Peyer's patch (tissue), 4 donors: ENCODE measurements around the gene S100A13. TPM values are rescaled to one million over a fixed set of nuclear protein-coding genes. Genes with fewer than 3 reads are reported as not detected.
A peak's percentile ranks its signal among the peaks of the same experiment; 100 is the strongest.

Experiments
- DNase-seq, 3 donors: peaks; one replicate each; pipeline ENCODE4 v3.0.0-alpha.2; 2017 to 2019
- H3K27ac ChIP-seq, 4 donors: fragments of 200-600 bp; sonication (generic); one replicate each; pipeline ENCODE4 v1.5.1; 2016 to 2019
- H3K27me3 ChIP-seq, 2 donors: fragments of 200-600 bp; sonication (generic); one replicate each; pipeline ENCODE4 v1.5.1; 2019
- H3K36me3 ChIP-seq, 3 donors: fragments of 200-600 bp; sonication (generic); one replicate each; pipeline ENCODE4 v1.5.1; 2016 to 2019
- H3K4me1 ChIP-seq, 4 donors: fragments of 200-600 bp; sonication (generic); one replicate each; pipeline ENCODE4 v1.5.1; 2016 to 2019
- H3K4me3 ChIP-seq, 4 donors: fragments of 200-600 bp; sonication (generic); 1 replicate in 3 of 4; 2 replicates in 1 of 4; pipeline ENCODE4 v1.5.1; 2016 to 2019; ENCODE audit warnings: mild to moderate bottlenecking in 1 of 4
- H3K9me3 ChIP-seq, 4 donors: fragments of 200-600 bp; sonication (generic); one replicate each; pipeline ENCODE4 v1.5.1; 2016 to 2019; ENCODE audit warnings: mild to moderate bottlenecking in 1 of 4
- CTCF ChIP-seq, 6 experiments: fragments of 450-650 bp in 4 of 6; fragments of 200-600 bp in 2 of 6; sonication (generic) in 1 of 6; IDR thresholded peaks; one replicate each; pipeline ENCODE4 v1.5.1; 2017 to 2019; ENCODE audit warnings: antibody characterized with exemption in 6 of 6, mild to moderate bottlenecking in 3 of 6, moderate library complexity in 1 of 6
- POLR2A ChIP-seq, 2 donors: fragments of 450-650 bp; IDR thresholded peaks; one replicate each; pipeline ENCODE4 v1.5.1; 2017; ENCODE audit warnings: antibody characterized with exemption in 2 of 2, mild to moderate bottlenecking in 2 of 2, moderate library complexity in 2 of 2
- total RNA-seq, 4 donors: library from RNA; depleted of rRNA; stranded (reverse); fragments of >200 nt; gene quantifications; one replicate each; pipeline ENCODE4 v1.1.0, GENCODE V29; 2016

The S100A13 gene
- total RNA-seq, 4 donors from 2014 or later = 49.5 to 185 (median 52.9) TPM

GRCh38 chr1:153661111-153661708 is 33.9 kb upstream of the S100A13 start:
- peaks cover 0 to 9% (median 0%) of the 10 kb centered on the region in 4 donors for H3K4me1 ChIP-seq
- H3K27me3 ChIP-seq = no peaks in the 10 kb centered on the region
- no peak overlapping the region for H3K4me3 ChIP-seq
- no peak overlapping the region for H3K27ac ChIP-seq
- peak in 1 of 3 donors; percentile 6 for DNase-seq
- H3K36me3 ChIP-seq = peaks cover 0 to 57% (median 0%) of the 10 kb centered on the region in 3 donors
- no peak for TF ChIP-seq CTCF (IDR thresholded peaks at IDR 0.05)
- no peak for TF ChIP-seq POLR2A (IDR thresholded peaks at IDR 0.05)
- H3K9me3 ChIP-seq = no peaks in the 10 kb centered on the region

GRCh38 chr1:153659656-153660055 is 32.4 kb upstream of the S100A13 start:
- no peaks in the 10 kb centered on the region for H3K9me3 ChIP-seq
- H3K27ac ChIP-seq = peak overlapping the region in 1 of 4 donors; percentile 95
- H3K27me3 ChIP-seq = no peaks in the 10 kb centered on the region
- no peak for TF ChIP-seq POLR2A (IDR thresholded peaks at IDR 0.05)
- no peak for TF ChIP-seq CTCF (IDR thresholded peaks at IDR 0.05)
- peak in 1 of 3 donors; percentile 46 for DNase-seq
- peaks cover 0 to 41% (median 0%) of the 10 kb centered on the region in 3 donors for H3K36me3 ChIP-seq
- H3K4me1 ChIP-seq = peaks cover 0 to 9% (median 0%) of the 10 kb centered on the region in 4 donors
- H3K4me3 ChIP-seq = peak overlapping the region; percentile 68 to 89 (median 80)

- no peaks in the 10 kb centered on the region for H3K9me3 ChIP-seq
- no peaks in the 10 kb centered on the region for H3K27me3 ChIP-seq
- TF ChIP-seq CTCF (IDR thresholded peaks at IDR 0.05) = no peak
- no peak for TF ChIP-seq POLR2A (IDR thresholded peaks at IDR 0.05)
- H3K27ac ChIP-seq = peak overlapping the region; percentile 89 to 96 (median 95)
- no peak for DNase-seq
- peaks cover 0 to 36% (median 0%) of the 10 kb centered on the region in 3 donors for H3K36me3 ChIP-seq
- peak overlapping the region; percentile 68 to 89 (median 80) for H3K4me3 ChIP-seq
- peaks cover 0 to 9% (median 0%) of the 10 kb centered on the region in 4 donors for H3K4me1 ChIP-seq
These were observed 31.9 kb upstream of the S100A13 start for GRCh38 chr1:153659175-153659534.

GRCh38 chr1:153658400-153659174 is 31.3 kb upstream of the S100A13 start, which contains the start of gene SNAPIN:
TSS of gene SNAPIN (plus strand) at chr1:153658703. CDS start at chr1:153658744, 41 bp downstream.
- Histone ChIP-seq H3K9me3 (no peaks in the 10 kb centered on the region), H3K27ac (peak within 1 kb of the TSS; percentile 89 to 96 (median 95)), H3K4me3 (peak within 1 kb of the TSS; percentile 68 to 89 (median 80)), H3K4me1 (peaks cover 0 to 9% (median 0%) of the 10 kb centered on the region in 4 donors), H3K36me3 (peaks cover 0 to 31% (median 0%) of the 10 kb centered on the region in 3 donors), H3K27me3 (no peaks in the 10 kb centered on the region)
- peak; percentile 54 to 60 for TF ChIP-seq POLR2A (IDR thresholded peaks at IDR 0.05)
- TF ChIP-seq CTCF (IDR thresholded peaks at IDR 0.05) = peak in 4 of 6 experiments; percentile 7 to 33 (median 24)
- DNase-seq = peak; percentile 93 to 96 (median 95)

GRCh38 chr1:153655333-153655732 is 28.0 kb upstream of the S100A13 start:
- H3K4me3 ChIP-seq = no peak overlapping the region
- no peak overlapping the region for H3K27ac ChIP-seq
- peak in 1 of 3 donors; percentile 5 for DNase-seq
- no peaks in the 10 kb centered on the region for H3K9me3 ChIP-seq
- H3K4me1 ChIP-seq = peaks cover 0 to 9% (median 0%) of the 10 kb centered on the region in 4 donors
- no peaks in the 10 kb centered on the region for H3K36me3 ChIP-seq
- TF ChIP-seq POLR2A (IDR thresholded peaks at IDR 0.05) = no peak
- TF ChIP-seq CTCF (IDR thresholded peaks at IDR 0.05) = no peak
- no peaks in the 10 kb centered on the region for H3K27me3 ChIP-seq
